Measurements from ENCODE around the gene S1PR5. TPM values are rescaled to one million over a fixed set of nuclear protein-coding genes. Genes with fewer than 3 reads are reported as not detected.

S1PR5 gene
- total and polyA plus RNA-seq, 9 of the 15 experiments (the other 6 are each of a cell fraction or from before 2014, with no cell fraction given) = 0.03 to 0.54 (median 0.35) TPM; not detected in 4

- TF ChIP-seq PRPF4 (IDR thresholded peaks at IDR 0.05; ENCODE audit: insufficient read depth, low read depth, low read length, poor library complexity, severe bottlenecking) (no peak), TCF7L2 (IDR thresholded peaks at IDR 0.05; ENCODE audit: low read depth, low read length) (no peak), ESRRA (IDR thresholded peaks at IDR 0.05; ENCODE audit: borderline replicate concordance, low read depth) (no peak), IFI16 (CRISPR knock-in tag; IDR thresholded peaks at IDR 0.05) (no peak), POU5F1 (IDR thresholded peaks at IDR 0.05; ENCODE audit: borderline replicate concordance, low read depth, low read length, partially characterized antibody) (no peak), TAF1 (IDR thresholded peaks at IDR 0.05; ENCODE audit: control insufficient read depth, extremely low read depth, insufficient read depth, low read length, severe bottlenecking) (no peak), ZNF232 (CRISPR knock-in tag; IDR thresholded peaks at IDR 0.05) (no peak), SMC3 (conservative IDR thresholded peaks at IDR 0.05; ENCODE audit: insufficient read depth, low read depth, low read length) (no peak), ZNF316 (IDR thresholded peaks at IDR 0.05) (no peak), MITF (IDR thresholded peaks at IDR 0.05) (no peak), MEF2D (tag; conservative IDR thresholded peaks at IDR 0.05; ENCODE audit: low read depth) (no peak), PTTG1 (tag; IDR thresholded peaks at IDR 0.05; ENCODE audit: low read depth) (no peak), SP1 (CRISPR knock-in tag; IDR thresholded peaks at IDR 0.05) (no peak), PPARD (CRISPR knock-in tag; IDR thresholded peaks at IDR 0.05) (no peak), ZBTB9 (CRISPR knock-in tag; IDR thresholded peaks at IDR 0.05) (no peak), POLR3A (IDR thresholded peaks at IDR 0.05; ENCODE audit: borderline replicate concordance, extremely low read depth, insufficient read depth, insufficient read length) (no peak), SETDB1 (IDR thresholded peaks at IDR 0.05; ENCODE audit: low read length) (no peak), KLF6 (CRISPR knock-in tag; IDR thresholded peaks at IDR 0.05; ENCODE audit: borderline replicate concordance) (no peak), NRF1 (conservative IDR thresholded peaks at IDR 0.05 in 1 of 2, IDR thresholded peaks at IDR 0.05 in 1 of 2) (peak; percentile 60 to 68), BCL6 (CRISPR knock-in tag; IDR thresholded peaks at IDR 0.05) (no peak), NFATC3 (IDR thresholded peaks at IDR 0.05) (no peak)
- TF ChIP-seq, protein P1, sequence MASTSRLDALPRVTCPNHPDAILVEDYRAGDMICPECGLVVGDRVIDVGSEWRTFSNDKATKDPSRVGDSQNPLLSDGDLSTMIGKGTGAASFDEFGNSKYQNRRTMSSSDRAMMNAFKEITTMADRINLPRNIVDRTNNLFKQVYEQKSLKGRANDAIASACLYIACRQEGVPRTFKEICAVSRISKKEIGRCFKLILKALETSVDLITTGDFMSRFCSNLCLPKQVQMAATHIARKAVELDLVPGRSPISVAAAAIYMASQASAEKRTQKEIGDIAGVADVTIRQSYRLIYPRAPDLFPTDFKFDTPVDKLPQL (IDR thresholded peaks at IDR 0.05; ENCODE audit: extremely low read depth, insufficient read length) = no peak
- TF ChIP-seq, protein P2, sequence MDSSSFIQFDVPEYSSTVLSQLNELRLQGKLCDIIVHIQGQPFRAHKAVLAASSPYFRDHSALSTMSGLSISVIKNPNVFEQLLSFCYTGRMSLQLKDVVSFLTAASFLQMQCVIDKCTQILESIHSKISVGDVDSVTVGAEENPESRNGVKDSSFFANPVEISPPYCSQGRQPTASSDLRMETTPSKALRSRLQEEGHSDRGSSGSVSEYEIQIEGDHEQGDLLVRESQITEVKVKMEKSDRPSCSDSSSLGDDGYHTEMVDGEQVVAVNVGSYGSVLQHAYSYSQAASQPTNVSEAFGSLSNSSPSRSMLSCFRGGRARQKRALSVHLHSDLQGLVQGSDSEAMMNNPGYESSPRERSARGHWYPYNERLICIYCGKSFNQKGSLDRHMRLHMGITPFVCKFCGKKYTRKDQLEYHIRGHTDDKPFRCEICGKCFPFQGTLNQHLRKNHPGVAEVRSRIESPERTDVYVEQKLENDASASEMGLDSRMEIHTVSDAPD (CRISPR knock-in tag; IDR thresholded peaks at IDR 0.05) = no peak
- TF ChIP-seq, protein P3, sequence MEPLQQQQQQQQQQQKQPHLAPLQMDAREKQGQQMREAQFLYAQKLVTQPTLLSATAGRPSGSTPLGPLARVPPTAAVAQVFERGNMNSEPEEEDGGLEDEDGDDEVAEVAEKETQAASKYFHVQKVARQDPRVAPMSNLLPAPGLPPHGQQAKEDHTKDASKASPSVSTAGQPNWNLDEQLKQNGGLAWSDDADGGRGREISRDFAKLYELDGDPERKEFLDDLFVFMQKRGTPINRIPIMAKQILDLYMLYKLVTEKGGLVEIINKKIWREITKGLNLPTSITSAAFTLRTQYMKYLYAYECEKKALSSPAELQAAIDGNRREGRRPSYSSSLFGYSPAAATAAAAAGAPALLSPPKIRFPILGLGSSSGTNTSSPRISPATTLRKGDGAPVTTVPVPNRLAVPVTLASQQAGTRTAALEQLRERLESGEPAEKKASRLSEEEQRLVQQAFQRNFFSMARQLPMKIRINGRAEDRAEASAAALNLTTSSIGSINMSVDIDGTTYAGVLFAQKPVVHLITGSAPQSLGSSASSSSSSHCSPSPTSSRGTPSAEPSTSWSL (CRISPR knock-in tag; IDR thresholded peaks at IDR 0.05; ENCODE audit: borderline replicate concordance) = no peak
Observed at GRCh38 chr19:10478903-10479384, 38.3 kb downstream of the S1PR5 start (continued).

Measured in K562 (cell line).